Neural cell (in vitro differentiated cells): ENCODE measurements around the gene CYP3A4.

Source experiments
- CTCF ChIP-seq: fragments of 450-650 bp; IDR thresholded peaks from 2 replicates; pipeline ENCODE4 v1.5.1; 2014; ENCODE audit warnings: antibody characterized with exemption, mild to moderate bottlenecking, moderate library complexity; ENCODE audit not compliant: poor library complexity, severe bottlenecking
- EZH2 ChIP-seq: fragments of 200-600, 300-800 bp; shearing (Covaris generic), sonication (generic); IDR thresholded peaks from 2 replicates; pipeline ENCODE4 v1.6.1; 2014; ENCODE audit warnings: antibody characterized with exemption, low read length, borderline replicate concordance, mild to moderate bottlenecking; ENCODE audit not compliant: insufficient read depth, poor library complexity, severe bottlenecking
- POLR2AphosphoS5 ChIP-seq: IDR thresholded peaks from 2 replicates; pipeline ENCODE4 v1.6.1; 2012
- RAD21 ChIP-seq: fragments of 450-650 bp; conservative IDR thresholded peaks from 2 replicates; pipeline ENCODE4 v1.6.1; 2014; ENCODE audit warnings: antibody characterized with exemption, mild to moderate bottlenecking, moderate library complexity

DNA sequence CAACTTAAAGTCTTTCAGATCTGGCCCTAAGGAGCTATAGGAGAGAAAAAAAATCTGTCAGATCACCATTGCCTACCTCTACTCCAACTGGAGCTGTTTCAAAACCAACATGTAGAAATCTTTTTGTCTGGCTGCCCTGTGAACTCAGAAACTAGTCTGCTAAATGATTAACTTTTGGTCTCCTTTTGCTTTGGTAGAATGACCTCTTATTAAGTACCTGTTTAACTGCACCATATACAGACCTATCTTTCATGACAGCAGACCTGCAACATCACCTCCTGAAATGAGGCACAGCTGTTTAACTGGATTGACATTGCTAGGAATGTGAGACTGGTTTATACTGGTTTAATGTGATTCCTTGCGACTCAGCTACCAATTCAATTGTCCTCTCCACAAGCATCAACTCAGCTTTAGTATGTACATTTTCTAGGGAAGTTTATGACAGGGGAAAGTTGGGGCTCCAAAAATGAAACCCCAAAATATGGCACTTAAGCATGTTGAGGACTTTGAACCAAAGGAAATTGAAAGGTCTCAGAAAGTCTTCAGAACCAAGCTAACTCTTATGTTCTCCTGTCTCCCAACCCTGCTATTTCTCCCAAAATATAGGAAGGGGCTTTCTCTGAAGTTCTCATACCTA, 45.7 kb upstream of the CYP3A4 start:
- TF ChIP-seq RAD21 (no peak), CTCF (no peak), POLR2AphosphoS5 (no peak), EZH2 (no peak)
